T-helper 1 cell treated with Interleukin-12 subunit alpha and Interleukin-12 subunit beta and Interleukin-4 antibody, amounts not matched to agents 30 ng/mL and 1 ng/mL, for 36 hours (primary cell): ENCODE results near the gene ZNF578. TPM values are rescaled to one million over a fixed set of nuclear protein-coding genes. Genes with fewer than 3 reads are reported as not detected.
"Not testable (repeated sequence)": the region's sequence is repeated elsewhere in the genome, so short reads cannot be mapped to it uniquely, and the experiment has no call there.

Source experiments
- intact Hi-C: fragments of 100-400 bp; cut with micrococcal nuclease; formaldehyde crosslinking; loops from one replicate; pipeline ENCODE4 v1.15.1; 2024
- total RNA-seq: library from RNA; stranded (reverse); gene quantifications from 2 replicates; pipeline ENCODE4 v1.2.3, GENCODE V29; 2022

The ZNF578 gene
- total RNA-seq, 1 donor from 2014 or later = 0.37 TPM

- intact Hi-C loops = no loop called here
These were observed 104.1 kb downstream of the ZNF578 start for GRCh38 chr19:52557231-52557995.

GRCh38 chr19:52558732-52559445 is 105.5 kb downstream of the ZNF578 start:
- intact Hi-C loops = not testable (repeated sequence)

GRCh38 chr19:52561611-52562010 is 108.3 kb downstream of the ZNF578 start:
- intact Hi-C loops = not testable (repeated sequence)

Other genes starting within 250 kb of the ZNF578 start
- 15.9 and 18.4 TPM in 2 replicates for gene ZNF766, start 184.0 kb upstream of the ZNF578 start, total RNA-seq
- 12.0 and 16.2 TPM in 2 replicates for gene ZNF480, start 156.4 kb upstream of the ZNF578 start, total RNA-seq
- 0.39 and 0.73 TPM in 2 replicates for gene ZNF610, start 117.3 kb upstream of the ZNF578 start, total RNA-seq
- 7.6 and 9.0 TPM in 2 replicates for gene ZNF880, start 83.6 kb upstream of the ZNF578 start, total RNA-seq
- gene ZNF528, start 55.7 kb upstream of the ZNF578 start, total RNA-seq = 12.4 and 14.1 TPM in 2 replicates
- gene ZNF534, start 24.4 kb upstream of the ZNF578 start, total RNA-seq = not detected in 2 replicates
- gene ZNF808, start 74.1 kb downstream of the ZNF578 start, total RNA-seq = 27.4 and 28.2 TPM in 2 replicates
- 26.8 and 29.1 TPM in 2 replicates for gene ZNF701, start 116.7 kb downstream of the ZNF578 start, total RNA-seq
- gene ZNF83, start 184.8 kb downstream of the ZNF578 start, total RNA-seq = 40.7 and 42.6 TPM in 2 replicates